Measurements from ENCODE around the gene EGFR.

The EGFR gene

GRCh38 chr7:55060636-55061022 is 41.8 kb downstream of the EGFR start:
- TF ChIP-seq CTCF (IDR thresholded peaks at IDR 0.05): no peak

- no peak for TF ChIP-seq CTCF (IDR thresholded peaks at IDR 0.05)
Observed at GRCh38 chr7:55061726-55062499, 43.1 kb downstream of the EGFR start.

- no peak for TF ChIP-seq CTCF (IDR thresholded peaks at IDR 0.05)
Observed at GRCh38 chr7:55063061-55063460, 44.2 kb downstream of the EGFR start.

GRCh38 chr7:55063633-55064032 is 44.8 kb downstream of the EGFR start:
- no peak for TF ChIP-seq CTCF (IDR thresholded peaks at IDR 0.05)

GRCh38 chr7:55065079-55065478 is 46.3 kb downstream of the EGFR start:
- TF ChIP-seq CTCF (IDR thresholded peaks at IDR 0.05): no peak

GRCh38 chr7:55065511-55066229 is 46.9 kb downstream of the EGFR start:
- no peak for TF ChIP-seq CTCF (IDR thresholded peaks at IDR 0.05)

- no peak for TF ChIP-seq CTCF (IDR thresholded peaks at IDR 0.05)
Observed at GRCh38 chr7:55066524-55066923, 47.7 kb downstream of the EGFR start.
